Glomerular visceral epithelial cell (primary cell): ENCODE results near the gene GRHL1.
A peak's percentile ranks its signal among the peaks of the same experiment; 100 is the strongest.
"Not testable (repeated sequence)": the region's sequence is repeated elsewhere in the genome, so short reads cannot be mapped to it uniquely, and the experiment has no call there.

Experiments used
- DNase-seq: peaks from one replicate; pipeline ENCODE4 v3.0.0-alpha.2; 2016; ENCODE audit errors: extremely low spot score

The GRHL1 gene

GRCh38 chr2:10026940-10027569, 75.6 kb downstream of the GRHL1 start:
- DNase-seq, result no peak

- no peak for DNase-seq
Measured at GRCh38 chr2:10027660-10028330, 76.3 kb downstream of the GRHL1 start.

- no peak for DNase-seq
Measured at GRCh38 chr2:10028407-10028987, 77.0 kb downstream of the GRHL1 start.

DNA sequence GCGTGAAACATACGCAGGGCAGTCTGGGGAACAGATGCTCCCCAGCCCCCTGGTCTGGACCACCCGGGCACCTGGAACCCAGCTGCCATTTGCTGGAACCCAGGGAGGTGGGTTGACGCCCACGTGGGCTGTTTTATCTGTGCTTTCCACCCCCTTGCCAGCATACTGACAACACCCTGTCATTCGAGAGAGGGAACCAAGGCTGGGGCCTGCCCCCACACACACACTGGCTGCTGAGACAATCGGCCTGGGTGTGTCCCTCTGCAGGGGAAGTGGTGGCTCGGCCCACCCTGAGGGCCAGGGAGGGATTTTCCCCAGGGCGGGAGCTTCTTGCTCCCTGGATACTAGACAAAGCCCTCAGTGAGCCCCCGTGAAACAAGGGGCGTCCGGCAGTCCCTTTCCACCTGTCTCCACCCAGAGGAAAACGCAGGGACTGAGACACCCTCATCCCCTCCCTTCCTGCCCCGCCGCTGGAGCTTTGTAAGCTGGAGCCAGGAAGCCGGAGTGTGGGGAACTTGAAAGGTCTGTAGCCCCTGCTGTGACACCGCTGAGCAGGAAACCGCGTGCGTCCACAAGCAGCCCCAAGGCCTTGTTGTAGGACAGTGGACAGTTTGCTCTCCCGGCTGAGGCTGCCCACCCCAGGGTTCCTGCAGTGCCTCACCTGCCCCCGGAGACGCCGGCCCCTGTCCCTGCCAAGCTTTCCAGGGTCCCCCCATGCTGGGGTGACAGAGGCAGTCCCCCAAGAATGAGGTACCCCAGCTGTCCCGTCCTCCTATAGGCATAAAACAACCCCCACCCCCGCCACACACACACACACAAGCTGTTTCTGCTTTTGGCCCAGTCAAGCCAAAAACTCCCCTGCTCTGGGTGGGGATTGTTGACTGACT, 77.7 kb downstream of the GRHL1 start:
- DNase-seq, result no peak

DNA sequence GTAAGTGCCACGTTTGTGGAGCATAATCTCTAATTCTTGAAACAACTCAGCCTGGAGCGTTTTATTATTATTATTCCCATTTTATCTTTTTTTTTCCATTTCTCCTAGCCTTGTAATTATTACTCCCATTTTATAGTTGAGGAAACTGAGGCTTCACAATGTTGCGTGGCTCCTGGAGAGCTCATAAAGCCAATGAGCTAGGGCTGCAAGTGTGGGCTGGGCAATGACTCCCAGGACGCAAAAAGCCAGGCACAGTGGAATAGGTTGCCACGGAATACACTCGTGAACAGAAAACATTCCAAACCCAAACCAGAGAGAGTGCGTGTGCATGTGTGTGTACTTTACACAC, 78.4 kb downstream of the GRHL1 start:
- no peak for DNase-seq

GRCh38 chr2:10030311-10030736, 78.8 kb downstream of the GRHL1 start:
- DNase-seq, result no peak

- not testable (repeated sequence) for DNase-seq
Measured at GRCh38 chr2:10030798-10031197, 79.3 kb downstream of the GRHL1 start.

DNA sequence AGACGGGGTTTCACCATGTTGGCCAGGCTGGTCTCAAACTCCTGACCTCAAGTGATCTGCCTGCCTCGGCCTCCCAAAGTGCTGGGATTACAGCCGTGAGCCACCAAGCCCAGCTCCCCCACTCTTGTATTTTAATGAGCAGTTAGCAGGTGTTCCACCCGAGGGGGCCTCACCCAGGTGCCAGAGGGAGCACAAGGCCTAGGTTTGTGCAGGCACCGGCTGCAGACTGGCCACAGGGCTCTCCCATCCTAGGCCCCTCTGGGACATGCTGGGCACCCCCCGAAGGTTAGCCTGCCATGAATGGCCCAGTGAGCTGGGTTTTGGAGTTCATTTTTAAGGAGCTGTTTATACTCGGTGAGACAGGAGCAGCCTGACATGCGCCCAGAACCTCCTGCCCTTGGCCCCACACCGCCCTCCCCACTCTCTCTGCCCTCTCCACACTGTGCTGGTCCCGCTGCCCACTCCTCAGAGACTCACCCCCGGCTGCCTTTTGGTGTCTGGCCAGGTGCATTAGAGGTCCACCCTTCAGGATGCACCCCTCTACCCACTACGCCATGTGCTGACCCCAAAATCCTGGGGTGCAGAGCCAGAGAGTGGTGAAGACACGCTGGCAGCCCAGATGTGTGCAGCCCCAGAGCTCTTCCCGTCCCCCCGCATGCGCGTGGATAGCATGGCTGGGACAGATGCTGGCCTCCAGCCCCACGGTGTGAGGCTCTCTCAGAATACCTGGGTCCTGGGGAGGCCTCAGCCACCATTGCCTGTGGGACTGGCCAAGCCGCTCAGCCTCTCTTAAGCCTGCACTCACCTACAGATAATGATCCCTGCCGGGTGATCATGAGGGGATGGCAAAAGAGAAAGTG, 80.6 kb downstream of the GRHL1 start:
- no peak for DNase-seq

DNA sequence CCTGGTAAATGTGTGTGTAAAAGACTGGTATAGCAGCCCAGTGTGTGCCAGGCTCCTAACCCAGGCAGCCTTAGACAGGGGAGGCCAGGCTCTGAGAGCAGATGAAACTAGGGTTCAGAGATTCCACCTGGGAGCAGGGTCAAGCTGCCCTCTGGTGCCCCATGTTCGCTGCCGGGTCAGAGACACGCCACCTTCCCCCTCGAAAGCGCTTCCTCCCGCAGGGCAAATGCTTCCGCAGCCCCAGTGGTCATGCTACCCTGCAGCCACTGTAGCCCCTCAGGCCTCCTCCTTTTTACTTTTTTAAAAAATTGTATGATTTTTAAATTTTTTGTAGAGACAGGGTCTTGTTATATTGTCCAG, 81.2 kb downstream of the GRHL1 start:
- no peak for DNase-seq

- no peak for DNase-seq
Measured at GRCh38 chr2:10033251-10034006, 81.9 kb downstream of the GRHL1 start.

- DNase-seq, result no peak
Measured at GRCh38 chr2:10034333-10035052, 83.0 kb downstream of the GRHL1 start.

GRCh38 chr2:10035053-10035422, 83.5 kb downstream of the GRHL1 start:
- no peak for DNase-seq

DNA sequence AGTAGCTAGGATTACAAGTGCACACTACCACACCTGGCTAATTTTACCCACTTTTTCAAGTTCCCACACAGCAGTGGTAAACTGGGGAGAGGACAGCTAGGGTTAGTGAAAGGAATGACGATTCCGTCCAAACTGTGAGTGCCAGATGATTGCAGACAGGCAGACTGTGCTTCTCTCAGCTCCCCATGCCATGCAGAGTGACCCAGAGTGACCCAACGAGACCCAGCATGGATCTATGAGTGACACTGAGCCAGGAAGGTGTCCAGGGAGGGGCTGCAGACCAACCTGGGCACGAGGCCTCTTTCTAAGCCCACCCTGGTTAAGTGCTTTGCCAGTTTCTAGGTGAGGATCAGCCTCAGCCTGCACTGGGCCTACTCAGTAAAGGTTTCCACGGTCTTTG, 84.1 kb downstream of the GRHL1 start:
- DNase-seq, result no peak

GRCh38 chr2:10036095-10036884, 84.8 kb downstream of the GRHL1 start:
- peak; percentile 88 for DNase-seq

DNA sequence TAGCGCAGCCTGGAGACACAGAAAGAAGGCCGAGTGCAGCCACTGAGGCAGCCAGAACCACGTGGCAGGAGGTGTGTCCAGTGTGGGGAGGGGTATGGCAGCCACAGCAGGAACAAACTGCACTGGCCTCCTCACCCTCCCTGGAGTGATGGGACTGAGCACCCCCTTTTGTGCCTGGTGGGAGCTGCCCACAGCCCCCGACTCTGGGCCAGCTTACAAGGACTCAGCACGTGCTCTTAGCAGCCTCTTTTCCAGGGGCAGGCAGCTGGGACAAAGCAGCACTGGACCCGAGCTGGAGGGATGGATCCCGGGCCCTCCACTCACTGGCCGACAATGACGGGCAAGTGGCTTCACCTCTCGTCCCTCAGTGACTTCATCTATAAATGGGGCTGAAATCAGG, 86.6 kb downstream of the GRHL1 start:
- DNase-seq, result no peak

GRCh38 chr2:10038716-10039115, 87.2 kb downstream of the GRHL1 start:
- DNase-seq, result no peak

DNA sequence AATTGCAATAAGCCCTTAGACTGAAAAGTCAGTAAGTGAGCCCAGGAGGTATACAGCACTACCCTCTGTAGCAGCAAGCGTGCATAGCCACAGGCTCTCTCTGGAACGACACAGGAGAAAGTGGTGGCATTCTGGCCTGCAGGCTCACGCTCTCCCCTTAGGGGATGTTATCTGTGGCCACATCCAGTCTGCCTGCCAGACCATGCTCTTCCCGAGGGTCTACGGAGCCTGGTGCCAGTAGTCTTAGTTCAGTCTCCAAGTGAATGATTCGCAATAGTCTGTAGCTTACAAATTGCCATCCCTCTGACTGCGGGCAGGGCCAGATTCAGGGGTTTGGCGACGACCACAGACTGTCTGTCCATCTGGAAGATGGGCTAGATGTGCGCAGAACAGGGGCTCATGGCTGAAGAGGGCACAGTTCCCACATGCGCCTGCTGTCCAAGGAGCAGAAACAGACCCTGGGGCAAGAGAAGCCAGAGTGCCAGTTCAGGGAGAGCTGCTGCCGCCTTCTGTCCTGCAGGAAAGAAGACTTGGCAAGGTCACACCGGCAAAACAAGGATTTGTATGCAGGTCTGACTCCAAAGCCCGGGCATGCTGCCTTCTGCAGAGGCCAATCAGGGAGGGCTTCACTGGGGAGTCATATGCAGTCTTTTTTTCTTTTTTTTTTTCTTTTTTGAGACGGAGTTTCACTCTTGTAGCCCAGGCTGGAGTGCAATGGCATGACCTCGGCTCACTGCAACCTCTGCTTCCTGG, 88.3 kb downstream of the GRHL1 start:
- DNase-seq, result no peak

DNA sequence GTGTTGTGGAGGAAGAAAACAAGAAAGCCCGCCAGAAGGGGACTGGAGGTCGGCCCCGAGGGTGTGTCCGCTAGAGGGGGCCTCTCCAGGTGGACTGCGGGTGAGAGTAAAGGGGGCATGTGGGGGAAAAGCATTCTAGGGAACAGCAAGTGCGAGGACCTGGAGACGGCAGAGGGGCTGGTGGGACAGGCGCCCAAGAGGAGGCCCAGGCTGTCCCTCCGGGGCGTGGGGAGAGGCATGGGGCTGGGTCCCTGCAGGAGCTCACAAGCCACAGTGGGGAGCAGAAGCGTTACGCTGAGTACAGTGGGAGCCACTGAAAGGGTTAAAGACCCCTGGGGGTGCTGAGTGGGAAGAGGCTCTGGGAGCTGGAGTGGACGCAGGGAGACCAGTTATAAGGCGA, 90.2 kb downstream of the GRHL1 start:
- no peak for DNase-seq
